HG02623 (cell line): ENCODE data around the gene IRAK2.
A peak's percentile ranks its signal among the peaks of the same experiment; 100 is the strongest.

ENCODE experiments used
- ATAC-seq: cut with Tn5 transposase; IDR thresholded peaks from one replicate; pipeline ENCODE4 v1.9.1; 2021; ENCODE audit warnings: moderate library complexity; ENCODE audit not compliant: unreplicated experiment

The IRAK2 gene

DNA sequence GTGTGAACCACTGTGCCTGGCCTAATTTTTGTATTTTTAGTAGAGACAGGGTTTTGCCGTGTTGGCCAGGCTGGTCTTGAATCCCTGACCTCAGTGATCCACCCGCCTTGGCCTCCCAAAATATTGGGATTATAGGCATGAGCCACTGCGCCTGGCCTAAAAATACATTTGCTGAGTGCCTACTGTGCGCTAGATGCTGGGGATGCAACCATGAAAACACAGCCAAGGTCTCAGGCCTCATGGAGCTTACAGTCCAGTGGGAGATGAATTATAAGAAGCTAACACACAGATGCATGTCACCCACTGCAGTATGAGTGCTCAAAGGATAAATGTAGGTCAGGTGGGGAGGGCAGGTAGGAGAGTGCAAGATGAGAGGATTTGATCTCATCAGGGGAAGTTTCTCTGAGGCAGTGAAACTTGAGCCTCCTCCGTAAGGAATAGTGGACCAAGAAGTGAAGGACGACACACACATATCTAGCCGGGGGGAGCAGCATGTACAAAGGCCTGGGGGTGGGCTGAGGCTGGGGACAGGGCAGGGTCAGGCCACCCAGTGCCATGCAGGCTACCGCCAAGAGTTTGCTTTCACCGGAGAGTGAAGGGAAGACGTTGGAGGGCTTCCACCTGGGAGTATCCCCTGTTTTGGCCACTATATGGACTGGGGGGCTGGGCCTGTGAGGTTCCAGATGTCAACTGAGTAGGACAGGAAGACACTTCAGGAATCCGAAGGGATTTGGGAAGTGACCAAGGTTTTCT, 24.3 kb downstream of the IRAK2 start:
- no peak for ATAC-seq

DNA sequence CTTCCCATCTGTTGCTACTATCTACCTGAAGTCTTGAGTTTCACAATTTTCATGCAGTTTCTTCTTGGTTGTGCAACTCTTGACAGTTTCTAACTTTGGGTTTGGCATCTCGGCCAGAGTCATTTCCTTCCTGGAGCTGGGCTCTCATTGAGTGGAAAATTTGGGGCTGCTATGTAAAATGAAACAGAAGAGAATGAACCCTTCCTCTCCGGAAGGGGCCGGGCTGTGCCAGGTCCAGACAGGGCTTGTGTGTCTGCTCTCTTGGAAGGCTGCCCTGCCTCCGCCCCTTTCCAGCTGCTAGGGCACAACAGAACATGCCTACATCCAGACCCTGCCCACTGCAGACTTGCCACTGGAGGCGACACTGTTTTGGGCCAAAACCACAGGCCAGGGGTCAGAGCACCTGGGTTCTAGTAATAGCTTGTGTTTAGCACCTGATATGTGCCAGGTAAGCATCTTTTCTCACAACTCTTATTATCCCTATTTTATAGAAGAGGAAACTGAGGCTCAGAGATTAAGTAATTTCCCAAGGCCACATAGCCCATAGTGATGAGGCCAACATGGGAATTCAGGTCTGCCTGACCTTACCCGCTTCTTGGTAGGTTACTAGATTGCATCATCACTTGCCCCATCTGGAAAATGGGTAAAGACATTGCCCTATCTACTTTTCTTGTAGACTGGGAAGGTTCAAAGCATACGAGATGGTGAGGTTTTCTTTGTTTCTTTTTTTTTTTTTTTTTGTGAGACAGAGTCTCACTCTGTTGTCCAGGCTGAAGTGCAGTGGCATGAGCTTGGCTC, 25.0 kb downstream of the IRAK2 start:
- ATAC-seq = no peak

DNA sequence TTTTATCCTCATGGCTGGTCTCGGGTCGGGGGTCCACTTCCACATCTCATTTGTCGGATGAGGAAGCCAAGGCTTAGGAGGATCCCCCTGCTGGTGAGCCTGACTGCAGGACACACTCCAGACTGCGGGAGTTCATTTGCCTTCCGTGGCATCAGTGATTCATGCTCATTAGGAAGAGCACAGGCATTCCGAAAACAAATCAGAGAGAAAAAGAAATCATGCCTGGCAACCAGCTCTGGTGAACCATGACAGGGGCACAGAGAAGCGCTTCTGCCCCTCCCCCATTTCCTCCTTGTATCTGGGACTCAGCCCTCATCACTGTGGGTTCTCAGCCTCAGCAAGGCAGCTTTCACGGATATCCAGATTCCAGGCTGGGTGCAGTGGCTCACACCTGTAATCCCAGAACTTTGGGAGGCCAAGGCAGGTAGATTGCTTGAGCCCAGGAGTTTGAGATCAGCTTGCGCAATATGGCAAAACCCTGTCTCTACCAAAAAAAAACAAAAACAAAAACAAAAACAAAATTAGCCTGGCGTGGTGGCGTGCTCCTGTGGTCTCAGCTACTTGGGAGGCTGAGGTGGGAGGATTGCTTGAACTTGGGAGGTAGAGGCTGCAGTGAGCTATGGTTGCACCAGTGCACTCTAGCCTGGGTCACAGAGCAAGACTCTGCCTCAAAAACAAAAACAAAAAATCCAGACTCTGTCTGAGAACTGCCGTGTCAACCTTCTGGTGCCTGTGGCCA, 28.4 kb downstream of the IRAK2 start:
- ATAC-seq = no peak

GRCh38 chr3:10193692-10194327, 29.1 kb downstream of the IRAK2 start:
- ATAC-seq = no peak

DNA sequence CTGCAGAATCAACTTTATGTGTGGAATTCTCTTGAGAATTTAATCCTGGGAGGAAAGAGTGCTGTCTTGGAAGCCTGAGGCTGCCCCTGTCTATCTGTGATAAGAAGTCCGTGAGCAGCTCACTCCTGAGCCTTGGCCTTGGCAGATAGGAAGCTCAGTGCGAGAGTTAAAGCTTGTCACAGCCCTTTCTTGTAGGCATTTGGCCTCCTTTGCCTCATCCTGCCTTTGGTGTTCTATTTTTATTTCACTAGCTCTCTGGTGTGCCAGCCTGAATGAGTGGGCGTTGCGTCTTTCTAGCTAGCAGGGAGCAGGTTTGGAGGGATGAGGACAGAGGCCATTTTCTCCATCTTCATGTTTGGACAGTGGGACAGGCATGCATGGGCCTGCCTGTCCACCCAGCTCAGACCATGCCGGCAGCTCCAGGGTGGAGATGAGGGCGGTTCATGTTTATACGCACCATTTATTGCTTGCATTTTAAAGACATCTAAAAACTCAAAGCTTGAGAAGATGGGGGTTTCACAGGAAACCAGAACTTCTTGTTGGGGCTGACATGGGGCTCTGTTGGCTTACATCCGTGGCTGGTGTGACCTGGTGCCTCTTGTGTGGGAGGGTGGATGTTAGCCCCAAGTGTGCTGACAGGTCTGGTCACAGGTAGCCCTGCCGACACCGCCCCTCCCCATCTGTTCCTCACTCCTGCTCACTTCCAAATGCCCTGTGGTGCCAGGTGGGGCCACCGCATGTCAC, 29.8 kb downstream of the IRAK2 start:
- no peak for ATAC-seq

DNA sequence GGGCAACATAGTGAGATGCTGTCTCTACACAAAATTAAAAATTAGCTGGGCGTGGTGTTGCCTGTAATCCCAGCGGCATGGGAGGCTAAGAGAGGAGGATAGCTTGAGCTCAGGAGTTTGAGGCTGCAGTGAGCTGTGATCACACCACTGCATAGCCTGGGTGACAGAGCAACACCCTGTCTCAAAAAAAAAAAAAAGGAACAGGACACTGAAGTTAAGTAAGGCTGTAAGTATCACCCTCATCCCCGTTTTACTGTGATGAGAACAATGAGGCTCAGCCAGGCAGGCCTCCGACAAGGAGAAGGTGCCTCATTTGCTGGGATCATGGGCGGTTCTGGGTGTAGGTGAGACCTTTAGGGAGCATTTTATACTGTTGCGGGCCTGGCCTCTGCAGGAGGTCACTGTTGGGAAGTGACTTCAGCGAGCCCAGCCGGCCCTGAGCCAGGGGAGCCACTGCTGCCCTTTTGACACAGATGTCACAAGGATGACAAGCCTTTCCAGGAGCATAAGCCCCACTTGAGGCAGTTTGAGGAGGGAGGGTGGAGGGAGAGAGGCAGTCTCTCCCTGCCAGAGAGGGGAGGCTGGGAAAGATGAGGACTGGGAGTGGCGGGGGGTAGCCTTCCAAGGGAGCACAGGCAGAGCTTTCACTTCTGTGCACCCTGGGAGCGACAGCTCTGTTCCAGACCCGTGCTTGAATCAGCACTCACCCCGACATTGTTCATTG, 30.8 kb downstream of the IRAK2 start:
- no peak for ATAC-seq

- no peak for ATAC-seq
Observed at GRCh38 chr3:10196389-10197052, 31.8 kb downstream of the IRAK2 start.

DNA sequence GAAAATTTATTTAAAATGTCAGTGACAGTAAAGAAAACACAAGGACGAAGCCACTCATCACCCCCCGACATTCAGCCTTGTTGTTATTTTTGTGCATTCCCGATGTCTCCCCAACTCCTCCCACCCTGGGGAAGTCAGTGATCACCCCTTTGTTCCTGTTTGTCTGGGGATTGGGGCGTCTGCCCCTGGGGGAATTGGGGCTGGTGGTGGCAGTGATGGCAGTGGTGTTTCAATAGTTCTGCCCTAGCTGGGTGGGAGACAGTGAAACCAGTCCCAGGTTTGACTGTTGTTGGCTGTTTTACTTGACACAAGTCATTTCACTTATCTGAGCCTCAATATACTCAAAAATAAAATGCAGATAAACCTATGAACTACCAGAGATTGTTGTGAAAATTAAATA, 33.5 kb downstream of the IRAK2 start:
- no peak for ATAC-seq

GRCh38 chr3:10198761-10199649, 34.3 kb downstream of the IRAK2 start:
- ATAC-seq = peak; percentile 67

DNA sequence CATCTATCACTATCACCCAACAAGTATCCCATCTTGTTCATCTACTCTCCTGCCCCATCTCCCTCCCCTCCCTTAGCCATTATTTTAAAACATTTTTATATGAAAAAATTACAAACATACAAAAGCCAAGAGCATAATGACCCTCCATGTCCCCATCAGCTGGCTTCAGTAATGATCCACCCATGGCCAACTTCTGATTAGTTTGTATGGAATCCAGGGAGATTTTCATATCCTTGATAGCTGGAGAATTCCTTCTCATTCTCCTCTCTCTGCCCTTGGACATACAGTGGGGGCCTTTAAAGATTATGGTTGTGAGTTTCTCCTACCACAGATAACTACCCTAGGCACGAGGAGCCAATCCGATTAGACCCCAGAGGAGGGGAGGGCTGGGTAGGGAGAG, 40.2 kb downstream of the IRAK2 start:
- ATAC-seq = no peak

GRCh38 chr3:10205451-10206165, 40.9 kb downstream of the IRAK2 start:
- ATAC-seq = no peak

DNA sequence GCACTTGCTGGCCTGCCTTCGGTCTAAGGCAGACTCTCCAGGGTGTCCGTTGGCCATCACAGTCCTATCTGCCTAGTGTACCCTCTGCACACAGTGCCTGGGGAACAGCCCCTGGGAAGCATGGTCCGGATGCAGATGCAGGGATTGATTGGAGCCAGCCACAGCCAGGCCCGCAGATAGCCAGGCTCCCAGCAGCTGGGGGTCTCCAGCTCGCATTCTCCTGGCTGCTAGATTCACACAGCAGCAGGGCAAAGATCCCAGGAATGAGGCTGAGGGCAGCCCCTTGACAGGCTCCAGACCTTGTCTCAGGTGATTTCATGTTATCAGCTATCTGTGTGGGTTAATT, 41.4 kb downstream of the IRAK2 start:
- ATAC-seq = no peak

GRCh38 chr3:10213156-10213792, 48.6 kb downstream of the IRAK2 start:
- no peak for ATAC-seq

GRCh38 chr3:10215578-10216368, 51.1 kb downstream of the IRAK2 start:
- ATAC-seq = no peak

- ATAC-seq = no peak
Observed at GRCh38 chr3:10217359-10217758, 52.6 kb downstream of the IRAK2 start.

GRCh38 chr3:10219737-10220136, 55.0 kb downstream of the IRAK2 start:
- no peak for ATAC-seq
